Stimulated activated CD8-positive, alpha-beta memory T cell treated with anti-CD3 and anti-CD28 coated beads, Interleukin-2, amount 100 ng/mL, for 1 hour (primary cell): Measurements from ENCODE around the gene SELENOP.
"Not testable (repeated sequence)": the region's sequence is repeated elsewhere in the genome, so short reads cannot be mapped to it uniquely, and the experiment has no call there.

Experiments used
- DNase-seq, 2 donors: peaks; one replicate each; pipeline ENCODE4 v3.0.0-alpha.2; 2020; ENCODE audit warnings: low read depth in 2 of 2

Gene SELENOP

DNA sequence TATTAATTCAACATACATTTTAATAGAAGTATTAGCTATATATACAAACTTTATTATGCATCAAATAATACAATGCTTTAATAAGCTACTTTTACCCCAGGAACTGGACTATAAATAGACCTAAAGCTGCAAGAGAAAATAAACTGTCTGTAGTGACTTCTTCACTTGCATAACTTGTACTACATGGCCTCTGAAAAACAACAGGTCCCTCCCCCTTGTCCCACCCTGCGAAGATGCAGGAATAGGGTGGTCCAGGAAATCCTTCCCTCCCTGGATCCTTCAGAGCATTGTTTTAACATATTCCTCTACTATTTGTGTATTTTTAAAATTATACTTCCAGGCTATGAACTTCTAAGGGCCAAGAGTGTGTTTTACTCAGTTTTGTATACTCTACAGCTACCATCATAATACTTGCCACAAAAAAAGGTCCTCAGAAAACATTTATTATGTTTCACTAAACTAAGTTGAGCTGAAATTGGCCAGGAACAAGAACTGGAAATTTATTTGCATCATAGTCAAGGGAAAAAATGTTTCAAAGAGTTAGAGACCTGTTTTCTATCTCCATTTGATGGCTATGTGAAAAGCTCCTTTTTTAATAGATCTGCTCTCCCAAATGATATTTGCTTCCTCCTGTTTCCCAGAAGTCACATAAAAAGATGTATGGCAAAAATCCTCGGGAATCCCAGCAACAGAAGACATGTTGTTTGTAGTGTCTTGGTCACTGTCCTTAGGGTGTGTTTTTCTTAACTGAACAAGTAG, 15.2 kb upstream of the SELENOP start:
- no peak for DNase-seq

DNA sequence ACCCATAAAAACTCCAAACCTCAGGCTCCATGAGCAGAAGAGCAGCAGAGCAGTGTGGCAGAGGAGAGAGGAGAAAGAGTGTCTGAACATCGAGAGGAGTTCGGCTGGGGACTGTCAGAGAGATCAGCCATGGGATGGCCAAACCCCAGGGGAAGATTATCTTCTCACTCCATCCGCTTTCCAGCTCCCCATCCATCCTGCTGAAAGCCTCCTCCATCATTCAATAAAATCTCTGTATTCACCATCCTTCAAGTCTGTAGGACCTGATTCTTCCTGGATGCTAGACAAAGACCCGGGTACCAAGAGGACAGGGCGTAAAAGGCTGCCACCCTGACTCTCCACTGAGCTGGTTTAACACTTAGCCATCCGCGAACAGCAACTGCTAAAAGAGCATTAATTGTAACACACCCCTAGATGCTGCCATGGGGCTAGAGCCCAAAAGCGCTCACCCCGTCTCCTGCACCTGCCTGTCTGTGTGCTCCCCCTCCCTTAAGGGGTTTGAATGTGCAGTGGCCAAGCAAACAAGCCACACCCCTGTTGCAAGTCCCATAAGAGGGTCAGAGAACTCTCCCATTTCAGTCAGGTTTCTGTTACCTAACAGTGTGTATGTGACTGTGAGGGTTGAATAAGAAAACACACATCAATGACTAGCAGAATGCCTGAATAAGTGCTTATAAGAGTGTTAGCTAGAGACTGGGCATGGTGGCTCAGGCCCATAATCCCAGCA, 13.9 kb upstream of the SELENOP start:
- DNase-seq = no peak

DNA sequence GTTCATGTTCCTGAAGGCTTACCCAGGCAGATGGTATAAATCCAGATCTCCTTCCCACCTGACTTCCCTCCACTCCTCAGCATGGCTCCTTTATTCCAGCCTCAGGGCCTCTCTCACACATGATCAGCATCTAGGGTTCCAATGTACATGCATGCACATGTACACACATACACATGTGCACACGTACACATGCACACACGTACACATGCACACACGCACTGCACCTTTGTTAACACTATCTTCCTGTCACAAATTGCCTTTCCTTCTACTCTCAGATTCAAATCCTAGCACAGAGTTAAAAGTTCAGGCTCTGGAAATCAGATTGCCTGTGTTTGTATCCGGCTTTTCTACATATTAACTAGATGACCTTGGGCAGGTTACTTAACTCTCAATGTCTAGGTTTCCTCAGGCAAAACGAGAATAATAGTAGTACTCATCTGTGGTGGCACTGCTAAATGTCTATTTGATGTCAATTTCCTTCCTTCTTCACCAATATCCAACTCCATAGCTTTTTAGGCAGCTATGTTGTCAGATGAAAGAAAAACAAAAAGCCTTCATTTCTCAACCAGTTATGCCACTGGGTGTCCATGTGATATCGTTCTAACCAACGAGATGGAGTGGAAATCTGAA, 12.8 kb upstream of the SELENOP start:
- no peak for DNase-seq

DNA sequence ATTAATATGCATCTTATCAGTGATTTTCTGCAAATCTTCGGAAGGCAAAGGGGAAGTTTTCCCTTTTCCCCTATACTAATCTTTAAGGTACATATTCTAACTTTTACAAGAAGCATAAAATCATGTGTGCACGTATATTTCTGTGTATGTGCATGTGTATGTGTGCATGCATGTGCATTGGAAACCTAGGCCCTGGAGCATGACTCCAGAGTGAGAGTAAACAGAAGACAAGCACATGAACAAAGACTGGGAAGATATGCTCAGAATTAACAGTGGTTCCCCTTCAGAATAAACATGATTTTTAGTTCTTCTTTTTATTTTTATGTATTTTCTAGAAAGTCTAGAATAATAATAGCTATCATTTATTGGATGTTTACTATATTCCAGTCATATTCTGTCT, 10.9 kb upstream of the SELENOP start:
- no peak for DNase-seq

DNA sequence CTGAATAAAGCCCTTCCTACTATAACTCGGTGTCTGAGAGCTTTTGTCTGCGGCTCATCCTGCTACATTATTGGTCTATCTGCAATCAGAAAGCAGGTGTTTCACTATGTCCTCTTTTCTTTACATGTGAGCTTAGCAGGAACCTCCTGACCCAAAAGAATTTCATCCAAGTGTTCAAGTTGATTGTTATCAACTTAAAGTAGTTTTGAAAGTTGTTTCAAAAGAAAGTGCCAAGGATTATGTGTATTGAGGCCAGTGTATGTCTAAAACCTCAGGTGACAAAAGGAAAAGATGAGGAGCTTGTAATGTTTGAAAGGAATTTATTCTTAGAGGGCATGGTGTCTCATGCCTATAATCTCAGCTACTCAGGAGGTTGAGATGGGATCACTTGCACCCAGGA, 8.1 kb upstream of the SELENOP start:
- no peak for DNase-seq

DNA sequence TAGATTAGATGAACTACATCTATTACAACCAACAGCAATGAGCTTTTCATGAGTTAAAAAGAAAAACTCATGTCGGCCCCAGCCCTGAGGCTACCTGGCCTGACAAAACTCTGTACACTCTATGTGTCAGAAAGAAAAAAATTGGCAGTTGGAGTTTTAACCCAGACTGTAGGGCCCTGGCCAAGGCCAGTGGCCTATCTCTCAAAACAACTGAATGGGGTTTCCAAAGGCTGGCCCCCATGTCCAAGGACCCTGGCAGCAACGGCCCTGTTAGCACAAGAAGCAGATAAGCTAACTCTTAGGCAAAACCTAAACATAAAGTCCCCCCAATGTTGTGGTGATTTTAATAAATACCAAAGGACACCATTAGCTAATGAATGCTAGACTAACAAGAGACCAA, 4.9 kb upstream of the SELENOP start:
- not testable (repeated sequence) for DNase-seq

DNA sequence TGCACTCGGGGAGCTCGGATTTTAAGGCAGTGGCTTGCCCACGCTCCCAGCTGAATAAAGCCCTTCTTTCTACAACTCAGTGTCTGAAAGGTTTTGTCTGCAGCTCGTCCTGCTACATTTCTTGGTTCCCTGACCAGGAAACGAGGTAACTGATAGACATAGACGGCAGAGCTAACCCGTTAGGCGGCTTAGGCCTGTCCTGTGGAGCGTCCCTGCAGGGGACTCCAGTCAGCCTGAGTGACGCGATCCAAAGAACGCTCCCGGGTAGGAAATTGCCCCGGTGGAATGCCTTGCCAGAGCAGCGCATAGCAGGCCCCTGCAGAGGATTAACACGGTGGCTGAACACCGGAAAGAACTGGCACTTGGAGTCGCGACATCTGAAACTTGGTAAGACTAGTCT, 1.8 kb upstream of the SELENOP start:
- DNase-seq = no peak

DNA sequence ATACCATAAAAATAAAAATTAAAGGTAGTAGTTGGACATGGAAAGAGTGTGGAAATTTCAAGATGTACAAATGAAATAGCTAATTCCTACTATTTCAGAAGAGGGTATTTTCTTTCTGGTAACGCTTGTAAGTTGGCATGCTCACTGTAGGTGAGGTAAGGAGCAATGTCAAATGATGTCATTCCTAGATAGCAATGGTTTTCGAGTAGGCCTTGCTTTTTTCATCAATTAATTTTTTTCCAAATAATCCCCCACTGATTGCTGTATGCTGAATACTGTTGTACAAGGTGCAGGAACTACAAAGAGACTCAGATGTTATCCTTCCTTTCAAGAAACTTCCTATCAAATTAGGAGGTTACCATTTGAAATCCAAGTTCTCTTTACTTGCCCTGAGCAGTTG, 928 bp upstream of the SELENOP start:
- no peak for DNase-seq

DNA sequence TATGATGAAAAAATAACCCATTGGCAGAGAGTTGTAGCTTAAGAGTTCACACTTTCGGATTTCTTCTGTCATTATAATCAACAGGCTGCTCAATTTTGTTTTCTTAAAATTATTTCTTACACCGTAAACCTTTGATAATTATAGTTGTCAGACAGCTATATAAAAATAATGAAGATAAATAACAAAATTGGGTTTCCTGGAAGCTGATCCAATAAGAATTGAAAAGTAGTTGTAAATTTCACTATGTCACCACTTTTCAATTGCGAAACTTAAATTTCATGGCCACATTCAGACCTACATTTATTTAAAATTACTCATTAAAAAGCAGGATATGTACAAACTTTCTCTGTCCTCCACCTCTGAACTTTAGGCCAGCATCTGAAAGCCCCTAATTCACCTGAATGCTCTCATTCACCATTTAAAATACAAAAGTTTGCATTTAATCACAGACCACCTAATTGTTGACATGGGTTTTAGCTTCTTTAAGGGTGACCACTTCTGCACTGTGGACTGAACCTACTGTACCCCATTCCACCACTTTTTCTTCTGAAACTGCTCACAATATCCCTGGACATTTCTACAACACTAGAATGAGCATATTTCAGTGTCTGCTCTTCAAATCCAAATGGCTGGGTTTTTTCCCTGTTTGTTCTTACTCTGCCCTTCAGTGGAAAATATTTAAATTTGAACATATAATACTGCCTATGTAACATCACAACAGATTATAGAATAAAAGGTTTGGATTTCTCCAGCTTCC, 680 bp downstream of the SELENOP start:
- DNase-seq = no peak

DNA sequence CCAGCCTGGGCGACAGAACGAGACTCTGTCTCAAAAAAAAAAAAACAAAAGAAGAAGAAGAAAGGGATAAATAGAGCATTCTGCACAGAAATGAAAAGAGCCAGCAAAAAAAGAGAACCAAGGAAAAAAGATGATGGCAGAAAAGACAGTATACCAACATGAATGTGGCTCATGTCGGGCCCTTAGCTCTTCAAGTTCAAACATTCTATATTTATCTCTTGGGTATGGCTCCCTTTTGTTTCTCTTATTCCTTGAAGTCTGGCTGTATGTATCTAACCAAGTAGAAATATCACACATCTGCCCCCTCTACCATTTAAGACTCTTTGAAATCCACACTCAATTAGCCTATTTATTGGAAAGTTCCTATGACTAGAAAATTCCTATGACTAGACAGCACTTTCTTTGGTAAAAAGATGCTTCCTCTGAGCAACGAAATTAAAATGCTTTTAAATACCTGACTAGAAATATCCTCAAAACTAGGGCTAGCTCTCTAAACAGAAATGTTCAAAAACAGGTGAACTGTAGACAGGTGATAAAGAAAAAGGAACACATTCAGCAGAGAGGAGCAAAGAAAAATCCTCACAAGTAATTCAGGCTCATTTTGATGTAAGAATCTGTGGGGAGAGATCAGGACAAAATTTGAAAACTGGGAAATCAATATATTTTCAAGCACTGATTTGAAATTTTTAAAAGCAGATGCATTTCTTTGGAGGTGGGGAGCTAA, 2.6 kb downstream of the SELENOP start:
- DNase-seq = no peak

DNA sequence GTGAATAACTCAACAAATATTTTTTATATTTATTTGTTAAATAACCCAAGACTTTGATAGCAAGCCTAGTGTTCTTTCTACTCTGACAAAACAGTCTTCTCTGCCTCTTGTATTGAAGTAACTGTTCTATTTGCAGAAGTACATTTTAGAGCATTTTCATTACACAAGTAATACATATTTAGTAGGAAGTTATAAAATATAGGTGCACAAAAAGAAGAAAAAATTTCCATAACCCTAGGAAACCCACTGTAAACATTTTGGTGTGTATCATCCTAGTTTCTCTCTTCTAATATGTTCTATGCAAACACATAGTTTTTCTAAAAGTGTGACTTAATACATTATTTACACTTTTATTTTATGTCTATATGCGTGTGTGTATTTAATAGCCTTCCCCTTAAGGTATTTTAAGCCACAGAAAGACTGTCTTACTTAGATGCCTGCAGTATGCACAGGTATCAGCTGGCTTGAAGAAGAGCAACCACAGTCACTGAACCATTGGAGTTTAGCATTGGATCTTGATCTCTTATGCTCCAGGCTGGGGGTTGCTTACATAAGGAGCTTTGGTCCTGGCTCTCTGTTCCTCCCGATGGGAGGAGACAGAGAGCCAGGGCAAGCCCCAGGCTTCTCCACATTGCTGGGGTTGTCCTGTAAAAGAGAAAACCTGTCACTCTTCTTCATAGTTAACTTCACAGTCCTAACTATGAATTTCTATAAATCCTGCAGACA, 3.8 kb downstream of the SELENOP start:
- DNase-seq = no peak

DNA sequence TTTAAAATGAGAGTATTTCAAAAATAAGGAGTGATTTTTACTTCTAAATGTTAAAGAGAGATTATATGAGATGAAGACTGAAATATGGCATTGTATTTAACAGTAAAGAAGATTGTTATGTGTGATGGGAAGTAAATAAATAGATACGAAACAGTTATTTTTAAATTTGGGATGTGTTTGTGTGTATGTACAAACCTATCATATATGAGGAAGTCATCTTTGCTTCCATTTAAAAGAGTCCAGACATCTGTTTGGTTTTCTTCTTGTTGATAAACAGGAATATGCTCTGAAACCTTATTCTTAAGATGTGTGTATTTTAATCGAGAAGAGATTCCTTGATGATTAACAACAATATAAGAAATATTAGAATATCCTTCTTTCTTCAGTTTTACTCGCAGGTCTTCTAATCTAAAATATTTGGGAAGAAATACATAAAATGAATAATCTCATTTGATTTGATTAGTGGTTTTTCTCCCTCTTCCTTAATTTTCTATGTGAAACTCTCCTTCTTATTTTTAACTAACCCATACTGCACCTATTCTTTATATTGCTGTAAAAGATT, 4.9 kb downstream of the SELENOP start:
- no peak for DNase-seq

DNA sequence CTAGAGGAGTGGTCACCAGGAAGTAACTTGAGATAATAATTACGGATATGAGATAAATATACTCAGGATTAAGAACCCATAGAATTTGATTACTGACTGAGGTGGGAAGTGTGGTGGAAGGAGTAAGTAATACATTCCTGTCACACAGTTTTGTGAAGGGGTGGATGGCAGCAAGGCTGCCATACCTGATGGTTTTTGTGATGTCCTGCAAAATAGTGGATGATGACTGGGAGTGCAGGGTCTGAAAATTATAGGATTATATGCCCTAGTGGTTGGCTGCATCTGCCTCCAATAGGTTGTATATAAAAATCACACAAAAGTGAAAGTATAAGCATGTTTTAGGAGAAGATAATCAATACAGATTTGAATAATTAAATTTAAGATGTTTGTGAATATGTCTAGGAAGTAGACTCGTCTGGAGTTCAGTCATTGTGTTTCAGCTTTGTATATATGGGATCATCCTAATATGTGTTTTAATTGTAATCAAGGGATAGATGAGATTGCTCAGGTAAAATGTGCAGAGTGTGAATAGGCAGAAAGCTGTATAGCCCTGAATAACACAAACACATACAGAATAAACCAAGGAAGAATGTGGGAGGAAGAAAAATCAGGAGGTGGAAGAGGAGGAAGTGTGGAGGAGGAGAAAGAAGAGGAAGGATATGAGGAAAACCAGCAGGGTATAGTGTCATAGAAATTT, 5.5 kb downstream of the SELENOP start:
- DNase-seq = no peak

DNA sequence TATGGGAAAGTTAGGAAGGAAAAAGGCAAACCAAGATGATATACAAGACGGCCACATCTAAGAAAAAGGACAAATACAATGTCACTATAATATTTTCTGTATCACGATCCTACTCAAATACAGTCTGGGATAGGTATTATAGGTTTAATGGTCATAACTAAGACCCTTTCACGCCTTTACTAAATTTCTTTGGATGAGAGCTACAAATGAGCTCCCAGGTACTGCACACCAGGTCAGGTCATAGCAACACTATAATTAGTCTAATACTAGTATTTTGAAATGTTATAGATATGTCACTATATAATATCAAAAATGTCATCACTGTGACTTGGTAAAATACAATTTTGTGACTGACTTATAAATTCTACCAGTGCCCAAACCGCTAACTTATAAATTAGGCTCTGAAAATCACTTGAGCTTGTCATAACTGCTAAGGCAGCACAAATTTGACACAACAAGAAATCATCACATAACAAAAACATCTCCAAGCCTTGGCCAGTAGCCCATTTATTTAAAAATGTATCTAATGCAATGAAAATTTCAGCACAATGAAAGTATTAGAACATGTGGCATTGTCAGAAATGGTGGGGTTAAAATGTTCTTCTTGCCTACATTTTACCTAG, 6.9 kb downstream of the SELENOP start:
- DNase-seq = no peak

DNA sequence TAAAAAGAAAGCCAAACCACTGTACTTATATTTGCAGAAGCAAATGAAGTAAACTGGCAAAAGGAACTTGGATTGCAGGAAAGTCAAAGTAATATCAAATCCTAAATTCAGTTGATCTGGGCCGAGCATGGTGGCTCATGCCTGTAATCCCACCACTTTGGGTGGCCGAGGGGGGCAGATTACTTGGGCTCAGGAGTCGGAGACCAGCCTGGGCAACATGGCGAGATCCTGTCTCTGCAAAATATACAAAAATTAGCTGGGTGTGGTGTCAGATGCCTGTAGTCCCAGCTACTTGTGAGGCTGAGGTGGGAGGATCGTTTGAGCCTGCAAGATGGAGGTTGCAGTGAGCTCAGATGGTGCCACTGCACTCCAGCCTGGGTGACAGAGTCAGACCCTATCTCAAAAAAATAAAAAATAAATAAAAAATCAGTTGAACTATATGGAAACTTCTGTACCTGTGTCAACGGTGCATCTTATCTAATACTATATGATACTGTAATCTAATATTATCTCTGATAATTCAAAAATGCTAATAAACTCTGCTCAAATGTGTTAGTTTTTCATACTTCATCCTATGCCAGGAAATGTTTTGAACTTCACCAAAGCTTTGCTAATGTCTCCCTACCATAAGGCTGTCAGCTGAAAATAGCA, 10.1 kb downstream of the SELENOP start:
- no peak for DNase-seq

DNA sequence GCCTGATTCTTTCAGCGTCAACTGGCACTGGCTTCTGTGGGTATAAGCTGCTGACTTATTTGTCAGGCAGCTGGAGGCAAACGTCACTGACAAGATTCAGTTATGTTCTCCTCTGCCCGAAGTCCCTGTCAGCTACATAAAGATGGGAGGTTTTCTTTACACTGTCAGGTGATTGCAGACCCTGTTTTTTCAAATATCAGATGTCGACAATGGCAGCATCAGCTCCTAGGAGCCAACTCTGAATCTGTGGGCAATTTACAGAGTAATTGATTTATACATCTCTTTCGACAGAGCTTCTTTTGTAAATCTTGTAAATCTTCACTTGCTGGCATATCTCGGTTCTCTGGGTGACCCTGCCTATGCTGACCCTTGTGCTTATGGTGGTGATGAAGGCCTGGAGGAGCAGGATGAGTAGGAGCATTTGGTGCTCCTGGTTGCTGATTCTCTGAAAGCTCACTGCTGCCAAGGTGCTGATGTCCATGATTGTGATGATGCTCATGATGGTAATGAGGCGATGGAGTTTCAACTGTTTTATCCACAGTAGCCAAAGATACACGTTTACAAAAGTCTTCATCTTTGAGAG, 10.9 kb downstream of the SELENOP start:
- no peak for DNase-seq

DNA sequence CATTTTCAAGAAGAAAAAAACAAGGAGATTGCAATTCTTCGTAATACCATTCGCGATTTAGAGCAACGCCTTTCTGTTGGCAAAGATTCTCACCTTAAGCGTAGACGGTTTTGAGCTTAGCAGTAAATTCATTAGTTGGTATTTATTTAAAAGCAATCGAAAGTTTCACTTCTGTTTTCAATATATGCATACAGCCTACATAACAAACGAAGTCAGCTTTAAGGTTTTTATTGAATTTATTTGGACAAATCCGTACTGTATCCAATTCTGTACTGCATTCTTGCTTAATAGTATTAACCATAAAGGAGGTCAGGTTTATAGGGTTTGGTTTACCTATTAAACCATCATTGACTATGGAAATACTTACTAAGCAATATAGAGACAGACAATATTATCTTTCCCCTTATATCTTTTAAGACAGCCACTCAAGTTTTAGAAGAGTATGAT, 12.0 kb downstream of the SELENOP start:
- DNase-seq = no peak

DNA sequence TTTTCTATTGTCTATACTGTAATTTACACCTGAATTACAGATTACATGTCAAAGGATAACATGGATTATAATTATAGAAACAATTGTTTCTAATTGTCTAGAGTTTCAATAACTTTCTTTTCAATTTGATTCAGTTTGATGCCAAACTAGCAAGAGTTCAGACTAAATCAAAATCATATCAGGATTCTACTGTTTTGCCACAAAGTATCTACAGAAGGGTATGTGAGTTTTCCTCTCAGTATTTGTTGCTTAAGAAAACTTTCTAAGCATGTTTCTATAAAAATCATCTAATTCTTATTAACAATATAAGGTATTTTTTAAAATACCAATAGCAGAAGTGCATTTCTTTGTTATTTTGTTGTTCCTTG, 12.5 kb downstream of the SELENOP start:
- DNase-seq = no peak
